Natural killer cell treated with Interleukin-12 subunit alpha and Interleukin-12 subunit beta and Interleukin-15 and Interleukin-18, amount 100 ng/mL, for 72 hours (primary cell): ENCODE data around the gene PPP1R9A. TPM values are rescaled to one million over a fixed set of nuclear protein-coding genes. Genes with fewer than 3 reads are reported as not detected.
"Not testable (repeated sequence)": the region's sequence is repeated elsewhere in the genome, so short reads cannot be mapped to it uniquely, and the experiment has no call there.

Experiments
- ATAC-seq, 2 donors: fragments of 150-1000 bp; cut with Tn5 transposase in 1 of 2; sonication (Bioruptor Pico), chemical (Tn5 transposase) in 1 of 2; 2 replicates each; pipeline ENCODE4 v1.10.0; 2021
- DNase-seq: peaks from one replicate; pipeline ENCODE4 v3.0.0; 2022; ENCODE audit warnings: low spot score
- H3K27ac Mint-ChIP-seq, 2 donors: 1 replicate in 1 of 2; 2 replicates in 1 of 2; pipeline ENCODE4 v1.8.0; 2022; ENCODE audit warnings: mixed read lengths in 2 of 2, mild to moderate bottlenecking in 1 of 2, moderate library complexity in 1 of 2
- H3K27me3 Mint-ChIP-seq, 2 donors: 1 replicate in 1 of 2; 2 replicates in 1 of 2; pipeline ENCODE4 v1.8.0; 2022; ENCODE audit warnings: mixed read lengths in 2 of 2
- H3K36me3 Mint-ChIP-seq: one replicate; pipeline ENCODE4 v1.8.0; 2022; ENCODE audit warnings: mixed read lengths
- H3K4me1 Mint-ChIP-seq, 2 donors: 1 replicate in 1 of 2; 2 replicates in 1 of 2; pipeline ENCODE4 v1.8.0; 2022; ENCODE audit warnings: low read depth in 2 of 2, mixed read lengths in 2 of 2, mild to moderate bottlenecking in 1 of 2
- H3K4me3 Mint-ChIP-seq: one replicate; pipeline ENCODE4 v1.8.0; 2022; ENCODE audit warnings: mixed read lengths
- H3K9me3 Mint-ChIP-seq: 2 replicates; pipeline ENCODE4 v1.8.0; 2022; ENCODE audit warnings: mixed read lengths
- total RNA-seq, 2 donors: library from RNA; stranded (reverse); gene quantifications; one replicate each; pipeline ENCODE4 v1.2.3, GENCODE V29; 2022

Gene PPP1R9A
- total RNA-seq, 2 donors from 2014 or later = 0.69 to 1.8 TPM

GRCh38 chr7:94973844-94974243, 66.5 kb downstream of the PPP1R9A start:
- Mint-ChIP-seq H3K27ac (no peak overlapping the region), H3K36me3 (peaks cover 6% of the 10 kb centered on the region), H3K27me3 (no peaks in the 10 kb centered on the region), H3K4me1 (no peaks in the 10 kb centered on the region), H3K4me3 (no peak overlapping the region), H3K9me3 (peaks cover 13% of the 10 kb centered on the region)
- ATAC-seq (no peak), DNase-seq (no peak)

- Mint-ChIP-seq H3K9me3 (peaks cover 12% of the 10 kb centered on the region), H3K36me3 (peaks cover 6% of the 10 kb centered on the region), H3K27ac (no peak overlapping the region), H3K4me1 (no peaks in the 10 kb centered on the region), H3K4me3 (no peak overlapping the region), H3K27me3 (no peaks in the 10 kb centered on the region)
- no peak for DNase-seq
- ATAC-seq = no peak
These were observed 67.0 kb downstream of the PPP1R9A start for GRCh38 chr7:94974423-94974822.

DNA sequence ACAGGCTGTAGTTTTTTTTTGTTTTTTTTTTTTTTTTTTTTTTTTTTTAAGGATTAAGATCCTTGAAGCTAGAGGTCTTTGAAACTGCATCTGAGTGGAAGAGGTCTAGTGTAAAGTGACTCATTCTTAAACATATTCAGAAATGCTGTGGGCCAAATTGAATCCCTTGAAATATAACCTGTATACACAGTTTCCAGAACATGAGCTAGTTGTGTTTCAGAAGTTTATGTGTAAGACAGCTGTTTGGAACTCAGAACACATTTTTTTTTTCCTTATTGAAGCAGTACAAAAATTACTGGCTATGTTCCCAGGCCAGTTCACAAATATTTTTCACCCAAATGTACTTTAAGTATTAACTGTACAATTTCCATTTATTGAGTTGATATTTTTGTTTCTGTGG, 67.9 kb downstream of the PPP1R9A start:
- H3K4me3 Mint-ChIP-seq = no peak overlapping the region
- H3K27me3 Mint-ChIP-seq = no peaks in the 10 kb centered on the region
- peaks cover 6% of the 10 kb centered on the region for H3K36me3 Mint-ChIP-seq
- peaks cover 12% of the 10 kb centered on the region for H3K9me3 Mint-ChIP-seq
- no peaks in the 10 kb centered on the region for H3K4me1 Mint-ChIP-seq
- no peak overlapping the region for H3K27ac Mint-ChIP-seq
- ATAC-seq = no peak
- DNase-seq = no peak

GRCh38 chr7:94980418-94981142, 73.2 kb downstream of the PPP1R9A start:
- H3K4me3 Mint-ChIP-seq = no peak overlapping the region
- H3K27ac Mint-ChIP-seq = no peak overlapping the region
- H3K36me3 Mint-ChIP-seq = peaks cover 6% of the 10 kb centered on the region
- DNase-seq (no peak), ATAC-seq (no peak)
- H3K9me3 Mint-ChIP-seq = peaks cover 12% of the 10 kb centered on the region
- H3K4me1 Mint-ChIP-seq = no peaks in the 10 kb centered on the region
- no peaks in the 10 kb centered on the region for H3K27me3 Mint-ChIP-seq

DNA sequence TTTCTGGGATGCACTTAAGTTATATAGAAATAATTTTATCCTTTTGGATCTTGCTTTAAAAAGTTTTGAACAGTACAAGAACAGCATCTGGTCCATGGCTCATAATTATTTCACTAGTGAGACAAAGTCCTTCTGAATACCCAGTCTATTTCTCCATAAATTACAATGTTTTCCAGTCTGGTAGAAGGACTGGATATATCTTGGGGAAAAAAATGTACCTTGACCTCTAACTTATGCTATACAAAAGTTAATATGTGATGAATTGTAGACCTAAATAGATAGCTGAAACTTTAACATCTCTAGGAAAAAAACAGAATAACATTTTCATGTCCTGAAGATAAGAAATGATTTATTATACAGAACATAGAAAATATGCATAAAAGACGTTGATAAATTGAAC, 88.5 kb downstream of the PPP1R9A start:
- no peak for ATAC-seq
- Mint-ChIP-seq H3K9me3 (no peaks in the 10 kb centered on the region), H3K4me3 (no peak overlapping the region), H3K36me3 (no peaks in the 10 kb centered on the region), H3K4me1 (no peaks in the 10 kb centered on the region), H3K27me3 (no peaks in the 10 kb centered on the region), H3K27ac (no peak overlapping the region)
- no peak for DNase-seq

DNA sequence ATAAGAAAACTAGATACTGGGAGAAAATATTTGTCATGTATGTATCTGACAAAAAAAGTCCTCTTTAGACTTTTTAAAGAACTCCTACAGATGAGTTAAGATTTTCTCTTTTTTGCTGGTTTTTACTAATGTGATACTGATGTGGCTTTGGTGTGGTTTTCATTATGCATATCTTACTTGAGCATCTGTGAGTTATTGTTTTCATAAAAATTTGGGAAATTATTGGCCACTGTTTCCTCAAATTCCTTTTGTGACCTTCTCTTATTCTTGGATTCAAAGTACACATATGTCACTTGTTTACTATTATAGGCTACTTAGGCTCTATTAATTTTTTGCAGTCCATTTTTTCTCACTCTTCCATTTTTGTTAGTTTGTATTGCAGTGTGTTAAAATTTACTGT, 89.0 kb downstream of the PPP1R9A start:
- H3K4me1 Mint-ChIP-seq = no peaks in the 10 kb centered on the region
- DNase-seq (no peak), ATAC-seq (no peak)
- no peak overlapping the region for H3K4me3 Mint-ChIP-seq
- no peaks in the 10 kb centered on the region for H3K36me3 Mint-ChIP-seq
- H3K27me3 Mint-ChIP-seq = no peaks in the 10 kb centered on the region
- no peak overlapping the region for H3K27ac Mint-ChIP-seq
- no peaks in the 10 kb centered on the region for H3K9me3 Mint-ChIP-seq

- H3K27ac Mint-ChIP-seq = no peak overlapping the region
- no peaks in the 10 kb centered on the region for H3K4me1 Mint-ChIP-seq
- ATAC-seq (no peak), DNase-seq (no peak)
- H3K9me3 Mint-ChIP-seq = no peaks in the 10 kb centered on the region
- no peak overlapping the region for H3K4me3 Mint-ChIP-seq
- no peaks in the 10 kb centered on the region for H3K36me3 Mint-ChIP-seq
- H3K27me3 Mint-ChIP-seq = no peaks in the 10 kb centered on the region
These were observed 90.2 kb downstream of the PPP1R9A start for GRCh38 chr7:94997547-94997946.

- Mint-ChIP-seq H3K27ac (no peak overlapping the region), H3K9me3 (no peaks in the 10 kb centered on the region), H3K4me1 (no peaks in the 10 kb centered on the region), H3K4me3 (no peak overlapping the region), H3K36me3 (no peaks in the 10 kb centered on the region), H3K27me3 (no peaks in the 10 kb centered on the region)
- DNase-seq (no peak), ATAC-seq (no peak)
These were observed 91.1 kb downstream of the PPP1R9A start for GRCh38 chr7:94998266-94999068.

- DNase-seq (no peak), ATAC-seq (no peak)
- H3K27me3 Mint-ChIP-seq = no peaks in the 10 kb centered on the region
- H3K27ac Mint-ChIP-seq = no peak overlapping the region
- H3K4me1 Mint-ChIP-seq = no peaks in the 10 kb centered on the region
- H3K36me3 Mint-ChIP-seq = no peaks in the 10 kb centered on the region
- H3K9me3 Mint-ChIP-seq = no peaks in the 10 kb centered on the region
- H3K4me3 Mint-ChIP-seq = no peak overlapping the region
These were observed 91.6 kb downstream of the PPP1R9A start for GRCh38 chr7:94999069-94999351.

GRCh38 chr7:94999601-95000000, 92.2 kb downstream of the PPP1R9A start:
- H3K9me3 Mint-ChIP-seq, DNase-seq, H3K36me3 Mint-ChIP-seq, H3K4me3 Mint-ChIP-seq, H3K27ac Mint-ChIP-seq, ATAC-seq, H3K4me1 Mint-ChIP-seq, H3K27me3 Mint-ChIP-seq: not testable (repeated sequence)

DNA sequence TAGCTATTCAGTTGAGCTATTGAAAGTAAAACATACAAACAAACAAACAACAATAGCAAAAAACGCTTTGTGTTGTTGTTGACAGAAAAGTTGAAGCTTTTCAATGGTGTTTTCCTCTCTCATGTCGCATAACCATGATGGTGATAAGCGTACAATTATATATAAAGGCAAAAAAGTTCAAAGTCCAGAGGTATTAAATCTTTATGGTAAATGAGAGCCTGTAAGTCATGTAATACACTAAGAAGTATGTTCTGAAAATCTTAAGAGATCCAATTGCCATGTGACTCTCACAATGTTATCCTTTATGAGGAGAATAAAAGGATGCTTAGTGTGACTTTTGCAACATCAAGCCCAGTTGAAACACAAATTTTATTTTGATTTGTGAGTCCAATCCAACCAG, 93.9 kb downstream of the PPP1R9A start:
- Mint-ChIP-seq H3K27me3 (no peaks in the 10 kb centered on the region), H3K4me3 (no peak overlapping the region), H3K4me1 (no peaks in the 10 kb centered on the region), H3K36me3 (no peaks in the 10 kb centered on the region), H3K9me3 (no peaks in the 10 kb centered on the region), H3K27ac (no peak overlapping the region)
- DNase-seq = no peak
- no peak for ATAC-seq

- Mint-ChIP-seq H3K27ac (no peak overlapping the region), H3K27me3 (no peaks in the 10 kb centered on the region), H3K9me3 (no peaks in the 10 kb centered on the region), H3K36me3 (no peaks in the 10 kb centered on the region), H3K4me3 (no peak overlapping the region), H3K4me1 (no peaks in the 10 kb centered on the region)
- ATAC-seq (no peak), DNase-seq (no peak)
These were observed 94.6 kb downstream of the PPP1R9A start for GRCh38 chr7:95001815-95002561.

- Mint-ChIP-seq H3K4me3 (no peak overlapping the region), H3K27ac (no peak overlapping the region), H3K36me3 (no peaks in the 10 kb centered on the region), H3K4me1 (no peaks in the 10 kb centered on the region), H3K27me3 (no peaks in the 10 kb centered on the region), H3K9me3 (no peaks in the 10 kb centered on the region)
- DNase-seq = no peak
- no peak for ATAC-seq
These were observed 95.4 kb downstream of the PPP1R9A start for GRCh38 chr7:95002775-95003174.

DNA sequence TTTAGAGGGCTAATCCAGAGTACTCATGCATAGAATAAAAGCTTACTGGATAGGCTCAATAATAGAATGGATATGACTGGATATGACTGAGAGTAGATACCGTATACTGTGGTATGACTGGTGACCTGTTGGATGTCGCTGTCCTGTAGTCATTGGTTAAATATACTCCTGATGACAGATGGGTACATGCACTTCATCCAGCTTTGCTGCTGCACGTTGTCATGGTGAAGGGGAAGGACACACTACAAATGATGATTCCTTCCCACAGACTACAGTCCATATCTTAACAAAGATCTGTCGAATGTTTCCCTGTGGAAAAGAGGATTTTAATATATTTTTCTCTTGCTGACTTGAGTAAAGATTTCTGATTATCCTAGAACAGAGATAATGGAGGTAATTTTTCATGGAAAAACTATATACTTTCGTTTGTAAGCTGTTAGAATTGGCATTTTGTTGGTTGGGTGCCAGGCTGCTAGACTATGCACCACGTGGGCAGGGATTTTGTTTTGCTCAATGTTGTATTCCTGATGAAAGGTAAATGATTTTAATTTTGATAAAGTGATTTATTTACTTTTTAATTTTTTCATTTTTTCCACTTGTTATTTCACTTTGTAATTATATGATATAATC, 97.3 kb downstream of the PPP1R9A start:
- Mint-ChIP-seq H3K27me3 (no peaks in the 10 kb centered on the region), H3K36me3 (no peaks in the 10 kb centered on the region), H3K27ac (no peak overlapping the region), H3K9me3 (no peaks in the 10 kb centered on the region), H3K4me1 (no peaks in the 10 kb centered on the region), H3K4me3 (no peak overlapping the region)
- ATAC-seq (no peak), DNase-seq (no peak)
